ENCODE results near the gene DUSP5.
"Not testable (repeated sequence)": the region's sequence is repeated elsewhere in the genome, so short reads cannot be mapped to it uniquely, and the experiment has no call there.

DNA sequence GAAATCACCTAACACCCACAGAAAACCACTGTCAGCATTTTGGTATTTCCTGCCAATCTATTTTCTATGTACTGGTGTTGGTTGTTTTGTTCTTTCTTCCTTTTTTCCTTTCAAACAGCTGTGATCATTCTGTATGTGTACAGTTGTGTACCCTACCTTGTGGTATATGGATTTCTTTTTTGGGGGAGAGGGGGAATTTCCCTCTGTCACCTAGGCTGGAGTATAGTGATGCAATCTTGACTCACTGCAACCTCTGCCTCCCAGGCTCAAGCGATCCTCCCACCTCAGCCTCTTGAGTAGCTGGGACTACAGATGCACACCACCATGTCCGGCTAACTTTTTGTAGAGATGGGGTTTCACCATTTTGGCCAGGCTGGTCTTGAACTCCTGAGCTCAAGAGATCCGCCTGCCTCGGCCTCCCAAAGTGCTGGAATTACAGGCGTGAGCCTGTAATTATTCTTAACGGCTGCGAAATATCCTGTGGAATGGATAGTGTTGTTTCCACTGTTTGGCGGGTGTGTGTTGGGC, 31.4 kb downstream of the DUSP5 start:
- TF ChIP-seq, protein P1, sequence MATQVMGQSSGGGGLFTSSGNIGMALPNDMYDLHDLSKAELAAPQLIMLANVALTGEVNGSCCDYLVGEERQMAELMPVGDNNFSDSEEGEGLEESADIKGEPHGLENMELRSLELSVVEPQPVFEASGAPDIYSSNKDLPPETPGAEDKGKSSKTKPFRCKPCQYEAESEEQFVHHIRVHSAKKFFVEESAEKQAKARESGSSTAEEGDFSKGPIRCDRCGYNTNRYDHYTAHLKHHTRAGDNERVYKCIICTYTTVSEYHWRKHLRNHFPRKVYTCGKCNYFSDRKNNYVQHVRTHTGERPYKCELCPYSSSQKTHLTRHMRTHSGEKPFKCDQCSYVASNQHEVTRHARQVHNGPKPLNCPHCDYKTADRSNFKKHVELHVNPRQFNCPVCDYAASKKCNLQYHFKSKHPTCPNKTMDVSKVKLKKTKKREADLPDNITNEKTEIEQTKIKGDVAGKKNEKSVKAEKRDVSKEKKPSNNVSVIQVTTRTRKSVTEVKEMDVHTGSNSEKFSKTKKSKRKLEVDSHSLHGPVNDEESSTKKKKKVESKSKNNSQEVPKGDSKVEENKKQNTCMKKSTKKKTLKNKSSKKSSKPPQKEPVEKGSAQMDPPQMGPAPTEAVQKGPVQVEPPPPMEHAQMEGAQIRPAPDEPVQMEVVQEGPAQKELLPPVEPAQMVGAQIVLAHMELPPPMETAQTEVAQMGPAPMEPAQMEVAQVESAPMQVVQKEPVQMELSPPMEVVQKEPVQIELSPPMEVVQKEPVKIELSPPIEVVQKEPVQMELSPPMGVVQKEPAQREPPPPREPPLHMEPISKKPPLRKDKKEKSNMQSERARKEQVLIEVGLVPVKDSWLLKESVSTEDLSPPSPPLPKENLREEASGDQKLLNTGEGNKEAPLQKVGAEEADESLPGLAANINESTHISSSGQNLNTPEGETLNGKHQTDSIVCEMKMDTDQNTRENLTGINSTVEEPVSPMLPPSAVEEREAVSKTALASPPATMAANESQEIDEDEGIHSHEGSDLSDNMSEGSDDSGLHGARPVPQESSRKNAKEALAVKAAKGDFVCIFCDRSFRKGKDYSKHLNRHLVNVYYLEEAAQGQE (IDR thresholded peaks at IDR 0.05): not testable (repeated sequence)
- TF ChIP-seq GABPA (IDR thresholded peaks at IDR 0.05 in 1 of 2, conservative IDR thresholded peaks at IDR 0.05 in 1 of 2); CTCF (IDR thresholded peaks at IDR 0.05; ENCODE audit: low read depth, low read length, missing input control); YY1 (IDR thresholded peaks at IDR 0.05); TAF1 (conservative IDR thresholded peaks at IDR 0.05): not testable (repeated sequence)
- TF ChIP-seq, protein P2, sequence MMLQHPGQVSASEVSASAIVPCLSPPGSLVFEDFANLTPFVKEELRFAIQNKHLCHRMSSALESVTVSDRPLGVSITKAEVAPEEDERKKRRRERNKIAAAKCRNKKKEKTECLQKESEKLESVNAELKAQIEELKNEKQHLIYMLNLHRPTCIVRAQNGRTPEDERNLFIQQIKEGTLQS (IDR thresholded peaks at IDR 0.05): not testable (repeated sequence)
- TF ChIP-seq, protein P3, sequence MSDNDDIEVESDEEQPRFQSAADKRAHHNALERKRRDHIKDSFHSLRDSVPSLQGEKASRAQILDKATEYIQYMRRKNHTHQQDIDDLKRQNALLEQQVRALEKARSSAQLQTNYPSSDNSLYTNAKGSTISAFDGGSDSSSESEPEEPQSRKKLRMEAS (IDR thresholded peaks at IDR 0.05): not testable (repeated sequence)

All from liver (tissue), 3 donors.